Endometrial microvascular endothelial cells (primary cell): Measurements from ENCODE around the gene CHRNA10. TPM values are rescaled to one million over a fixed set of nuclear protein-coding genes. Genes with fewer than 3 reads are reported as not detected.

Experiments
- total RNA-seq: library from RNA; depleted of rRNA; stranded (reverse); fragments of >200 nt; gene quantifications from one replicate; pipeline ENCODE4 v1.2.3, GENCODE V29; 2015; ENCODE audit errors: inconsistent ontology term

The CHRNA10 gene
- total RNA-seq, 1 donor from 2014 or later: 0.56 TPM

Other genes starting within 250 kb of the CHRNA10 start
- gene ART5, start 29.4 kb downstream of the CHRNA10 start, total RNA-seq: not detected
- gene ART1, start 26.3 kb downstream of the CHRNA10 start, total RNA-seq: not detected
- gene NUP98, start 126.2 kb upstream of the CHRNA10 start, total RNA-seq: 131 TPM
- 16.2 TPM for gene PGAP2, start 137.2 kb upstream of the CHRNA10 start, total RNA-seq
- gene RHOG, start 169.6 kb upstream of the CHRNA10 start, total RNA-seq: 76.6 TPM
- 13.9 TPM for gene STIM1, start 184.3 kb upstream of the CHRNA10 start, total RNA-seq